ENCODE data around the gene HMCN2. TPM values are rescaled to one million over a fixed set of nuclear protein-coding genes. Genes with fewer than 3 reads are reported as not detected.

The HMCN2 gene
- polyA plus RNA-seq, 2 of the 4 experiments (the other 2 are of a cell fraction) = 0.01 TPM; not detected in 1

DNA sequence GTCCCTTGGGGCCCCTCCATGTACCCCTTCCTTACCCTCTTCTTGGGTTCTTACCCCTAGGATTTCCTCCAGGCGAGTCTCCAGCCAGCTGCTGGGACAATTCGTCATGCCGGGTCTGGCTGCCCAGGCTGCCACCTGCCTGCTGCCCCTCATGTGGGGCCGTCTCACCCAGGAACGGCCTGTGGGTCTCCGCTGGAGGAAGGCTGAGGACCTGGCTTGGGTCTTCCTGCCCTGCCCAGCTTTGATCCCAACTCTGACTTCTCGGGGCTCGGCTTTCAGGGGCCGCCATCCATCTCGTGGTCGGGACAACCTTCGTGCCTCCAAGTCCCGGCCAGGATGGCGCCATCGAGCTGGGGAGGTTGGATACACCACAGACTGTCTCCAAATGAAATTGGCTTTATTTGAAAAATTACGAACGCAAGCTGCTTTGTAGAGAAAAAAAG is 38.1 kb downstream of the HMCN2 start:
- ChIA-PET POLR2A (no interaction called here), CTCF (interaction anchor here (1.0 kb wide), 2 partner anchors 9 to 196 kb away, joined by 3 to 4 read pairs; no protein-coding TSS in a partner anchor)
- WGBS (ENCODE audit: missing lambda C conversion rate) = 42% methylated on average over 17 of the region's 17 CpGs
- no peaks in the 10 kb centered on the region for H3K4me1 ChIP-seq
- H3K4me2 ChIP-seq = no peak overlapping the region
- peak in 1 of 2 experiments; percentile 18; a peak in 2 of 6 replicates for ATAC-seq
- TF ChIP-seq RFX5 (IDR thresholded peaks at IDR 0.05) (no peak), PHF8 (IDR thresholded peaks at IDR 0.05; ENCODE audit: borderline replicate concordance, low read depth) (no peak), HOXA7 (CRISPR knock-in tag; IDR thresholded peaks at IDR 0.05) (no peak), NR3C1 (IDR thresholded peaks at IDR 0.05) (no peak), CBX8 (IDR thresholded peaks at IDR 0.05) (no peak), RARB (CRISPR knock-in tag; IDR thresholded peaks at IDR 0.05) (no peak), ZC3H11A (IDR thresholded peaks at IDR 0.05) (no peak), PBX3 (IDR thresholded peaks at IDR 0.05) (no peak), NPAS2 (CRISPR knock-in tag; IDR thresholded peaks at IDR 0.05; ENCODE audit: borderline replicate concordance) (no peak), FOSB (CRISPR knock-in tag; IDR thresholded peaks at IDR 0.05) (no peak), EHMT2 (IDR thresholded peaks at IDR 0.05; ENCODE audit: low read depth) (no peak), CHD4 (IDR thresholded peaks at IDR 0.05; ENCODE audit: borderline replicate concordance) (no peak), CBX2 (IDR thresholded peaks at IDR 0.05; ENCODE audit: borderline replicate concordance, low read depth) (no peak)
- TF ChIP-seq, protein P1, sequence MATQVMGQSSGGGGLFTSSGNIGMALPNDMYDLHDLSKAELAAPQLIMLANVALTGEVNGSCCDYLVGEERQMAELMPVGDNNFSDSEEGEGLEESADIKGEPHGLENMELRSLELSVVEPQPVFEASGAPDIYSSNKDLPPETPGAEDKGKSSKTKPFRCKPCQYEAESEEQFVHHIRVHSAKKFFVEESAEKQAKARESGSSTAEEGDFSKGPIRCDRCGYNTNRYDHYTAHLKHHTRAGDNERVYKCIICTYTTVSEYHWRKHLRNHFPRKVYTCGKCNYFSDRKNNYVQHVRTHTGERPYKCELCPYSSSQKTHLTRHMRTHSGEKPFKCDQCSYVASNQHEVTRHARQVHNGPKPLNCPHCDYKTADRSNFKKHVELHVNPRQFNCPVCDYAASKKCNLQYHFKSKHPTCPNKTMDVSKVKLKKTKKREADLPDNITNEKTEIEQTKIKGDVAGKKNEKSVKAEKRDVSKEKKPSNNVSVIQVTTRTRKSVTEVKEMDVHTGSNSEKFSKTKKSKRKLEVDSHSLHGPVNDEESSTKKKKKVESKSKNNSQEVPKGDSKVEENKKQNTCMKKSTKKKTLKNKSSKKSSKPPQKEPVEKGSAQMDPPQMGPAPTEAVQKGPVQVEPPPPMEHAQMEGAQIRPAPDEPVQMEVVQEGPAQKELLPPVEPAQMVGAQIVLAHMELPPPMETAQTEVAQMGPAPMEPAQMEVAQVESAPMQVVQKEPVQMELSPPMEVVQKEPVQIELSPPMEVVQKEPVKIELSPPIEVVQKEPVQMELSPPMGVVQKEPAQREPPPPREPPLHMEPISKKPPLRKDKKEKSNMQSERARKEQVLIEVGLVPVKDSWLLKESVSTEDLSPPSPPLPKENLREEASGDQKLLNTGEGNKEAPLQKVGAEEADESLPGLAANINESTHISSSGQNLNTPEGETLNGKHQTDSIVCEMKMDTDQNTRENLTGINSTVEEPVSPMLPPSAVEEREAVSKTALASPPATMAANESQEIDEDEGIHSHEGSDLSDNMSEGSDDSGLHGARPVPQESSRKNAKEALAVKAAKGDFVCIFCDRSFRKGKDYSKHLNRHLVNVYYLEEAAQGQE (IDR thresholded peaks at IDR 0.05) = no peak
- H3K4me3 ChIP-seq = no peak overlapping the region
- DNase-seq (ENCODE audit: low read depth in 1 of 2, low spot score in 1 of 2) = no peak
- no peak for FAIRE-seq
- no peak overlapping the region for H3K27ac ChIP-seq
- no peaks in the 10 kb centered on the region for H3K9me3 ChIP-seq

DNA sequence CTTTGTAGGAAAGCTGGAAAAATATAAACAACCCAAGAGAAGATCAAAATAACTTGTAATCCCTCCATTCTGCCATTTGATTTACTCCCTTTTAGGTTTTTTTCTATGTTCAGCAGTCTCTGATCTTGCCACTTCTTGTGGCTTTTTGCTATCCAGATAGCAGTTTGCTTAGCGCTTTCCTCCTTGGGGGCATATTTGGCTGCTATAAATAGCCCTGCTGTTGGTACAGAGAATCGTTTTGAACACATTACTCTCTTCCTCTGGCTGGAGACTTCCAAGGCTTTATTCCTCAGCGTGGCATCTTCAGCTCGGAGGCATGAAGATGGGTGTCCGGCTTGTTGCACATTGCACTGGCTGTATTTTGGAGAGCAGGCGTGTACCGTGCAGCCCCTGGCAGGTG is 38.6 kb downstream of the HMCN2 start:
- DNase-seq (ENCODE audit: low read depth in 1 of 2, low spot score in 1 of 2) (no peak), ATAC-seq (no peak), FAIRE-seq (no peak)
- ChIA-PET CTCF (interaction anchor here (1.0 kb wide), 2 partner anchors 8 to 197 kb away, joined by 3 to 4 read pairs; no protein-coding TSS in a partner anchor), POLR2A (no interaction called here)
- Histone ChIP-seq H3K27ac (no peak overlapping the region), H3K9me3 (no peaks in the 10 kb centered on the region), H3K4me3 (no peak overlapping the region), H3K4me2 (no peak overlapping the region), H3K4me1 (no peaks in the 10 kb centered on the region)
- TF ChIP-seq BHLHE40 (IDR thresholded peaks at IDR 0.05; ENCODE audit: low read depth, low read length) (no peak), HOXB13 (CRISPR knock-in tag; IDR thresholded peaks at IDR 0.05; ENCODE audit: low read depth) (no peak), GATA3 (IDR thresholded peaks at IDR 0.05; ENCODE audit: borderline replicate concordance) (no peak), ZSCAN20 (CRISPR knock-in tag; IDR thresholded peaks at IDR 0.05) (no peak), JUN (IDR thresholded peaks at IDR 0.05) (no peak), RFX5 (IDR thresholded peaks at IDR 0.05) (no peak), BCL3 (IDR thresholded peaks at IDR 0.05) (no peak), TP53 (CRISPR knock-in tag; IDR thresholded peaks at IDR 0.05) (no peak), SREBF2 (IDR thresholded peaks at IDR 0.05) (no peak), RNF2 (IDR thresholded peaks at IDR 0.05; ENCODE audit: borderline replicate concordance, low read depth) (no peak), E2F6 (IDR thresholded peaks at IDR 0.05; ENCODE audit: borderline replicate concordance, low read depth) (no peak)
- TF ChIP-seq, protein P1 (IDR thresholded peaks at IDR 0.05) = no peak
- 59% methylated on average over 7 of the region's 7 CpGs for WGBS (ENCODE audit: missing lambda C conversion rate)
